Liver (tissue), 9 donors: ENCODE measurements around the gene CDC42EP1. TPM values are rescaled to one million over a fixed set of nuclear protein-coding genes. Genes with fewer than 3 reads are reported as not detected.

Experiments
- DNase-seq: peaks from one replicate; pipeline ENCODE4 v3.0.0-alpha.2; 2017; ENCODE audit warnings: low spot score
- H3K27ac ChIP-seq, 2 donors: one replicate each; pipeline ENCODE4 v1.7.0; 2013; ENCODE audit warnings: inconsistent platforms in 2 of 2, low read length in 2 of 2, control low read depth in 1 of 2, low read depth in 1 of 2, mild to moderate bottlenecking in 1 of 2
- H3K27me3 ChIP-seq, 4 donors: one replicate each; pipeline versions ENCODE4 v1.6.1 to v1.7.0; 2013; ENCODE audit warnings: low read length in 3 of 4, inconsistent platforms in 1 of 4, mild to moderate bottlenecking in 1 of 4, moderate library complexity in 1 of 4; ENCODE audit not compliant: control insufficient read depth in 4 of 4, insufficient read depth in 4 of 4
- H3K36me3 ChIP-seq, 4 donors: one replicate each; pipeline versions ENCODE4 v1.6.1 to v1.7.0; 2013; ENCODE audit warnings: low read length in 3 of 4, mild to moderate bottlenecking in 3 of 4, low read depth in 1 of 4, moderate library complexity in 1 of 4; ENCODE audit not compliant: control insufficient read depth in 4 of 4, insufficient read depth in 3 of 4
- H3K4me1 ChIP-seq, 4 donors: one replicate each; pipeline versions ENCODE4 v1.6.1 to v1.7.0; 2013; ENCODE audit warnings: low read length in 3 of 4, mild to moderate bottlenecking in 3 of 4, moderate library complexity in 1 of 4; ENCODE audit not compliant: control insufficient read depth in 4 of 4, insufficient read depth in 4 of 4
- H3K4me3 ChIP-seq, 3 donors: one replicate each; pipeline versions ENCODE4 v1.6.1 to v1.7.0; 2013; ENCODE audit warnings: low read length in 3 of 3, control low read depth in 1 of 3, low read depth in 1 of 3, mild to moderate bottlenecking in 1 of 3
- H3K9ac ChIP-seq, 2 donors: one replicate each; pipeline ENCODE4 v1.7.0; 2013; ENCODE audit warnings: low read length in 2 of 2, mild to moderate bottlenecking in 2 of 2, moderate library complexity in 2 of 2, control low read depth in 1 of 2, low read depth in 1 of 2
- H3K9me3 ChIP-seq, 4 donors: one replicate each; pipeline versions ENCODE4 v1.6.1 to v1.7.0; 2013; ENCODE audit warnings: low read length in 3 of 4; ENCODE audit not compliant: control insufficient read depth in 4 of 4
- EGR1 ChIP-seq, 2 donors: IDR thresholded peaks; 2 replicates each; pipeline ENCODE4 v1.6.1; 2016 to 2018; ENCODE audit warnings: antibody characterized with exemption in 2 of 2, low read depth in 2 of 2
- FOXA1 ChIP-seq: IDR thresholded peaks from 2 replicates; pipeline ENCODE4 v1.6.1; 2016; ENCODE audit warnings: antibody characterized with exemption
- FOXA2 ChIP-seq: IDR thresholded peaks from 2 replicates; pipeline ENCODE4 v1.6.1; 2016; ENCODE audit warnings: antibody characterized with exemption
- GABPA ChIP-seq, 2 donors: IDR thresholded peaks in 1 of 2; conservative IDR thresholded peaks in 1 of 2; 2 replicates each; pipeline ENCODE4 v1.6.1; 2016; ENCODE audit warnings: antibody characterized with exemption in 2 of 2, mild to moderate bottlenecking in 1 of 2, moderate library complexity in 1 of 2
- HNF4A ChIP-seq, 2 donors: conservative IDR thresholded peaks; 2 replicates each; pipeline ENCODE4 v1.6.1; 2016; ENCODE audit warnings: antibody characterized with exemption in 2 of 2, mild to moderate bottlenecking in 2 of 2
- HNF4G ChIP-seq: IDR thresholded peaks from 2 replicates; pipeline ENCODE4 v1.6.1; 2016; ENCODE audit warnings: antibody characterized with exemption
- JUND ChIP-seq, 2 donors: IDR thresholded peaks; 2 replicates each; pipeline ENCODE4 v1.6.1; 2016; ENCODE audit warnings: antibody characterized with exemption in 2 of 2
- NR2F2 ChIP-seq: IDR thresholded peaks from 2 replicates; pipeline ENCODE4 v1.6.1; 2016; ENCODE audit warnings: antibody characterized with exemption
- RAD21 ChIP-seq, 2 donors: IDR thresholded peaks; 2 replicates each; pipeline ENCODE4 v1.6.1; 2016; ENCODE audit warnings: antibody characterized with exemption in 2 of 2, mild to moderate bottlenecking in 2 of 2
- RXRA ChIP-seq, 2 donors: IDR thresholded peaks; 2 replicates each; pipeline ENCODE4 v1.6.1; 2017 to 2018; ENCODE audit warnings: antibody characterized with exemption in 2 of 2, mild to moderate bottlenecking in 1 of 2
- SP1 ChIP-seq: IDR thresholded peaks from 2 replicates; pipeline ENCODE4 v1.6.1; 2018; ENCODE audit warnings: antibody characterized with exemption, mild to moderate bottlenecking
- TAF1 ChIP-seq: conservative IDR thresholded peaks from 2 replicates; pipeline ENCODE4 v1.6.1; 2016; ENCODE audit warnings: antibody characterized with exemption, mild to moderate bottlenecking
- YY1 ChIP-seq: IDR thresholded peaks from 2 replicates; pipeline ENCODE4 v1.6.1; 2016; ENCODE audit warnings: antibody characterized with exemption, mild to moderate bottlenecking
- ZBTB33 ChIP-seq: IDR thresholded peaks from 2 replicates; pipeline ENCODE4 v1.6.1; 2016; ENCODE audit warnings: antibody characterized with exemption
- WGBS: extraction: QIAGEN DNeasy Blood & Tissue Kit; methylation state at CpG from one replicate; pipeline ENCODE4 v1.1.7; 2013; 5-methylcytosine and 5-hydroxymethylcytosine counted together
- polyA plus RNA-seq, 2 donors: library from polyadenylated mRNA; stranded (reverse) in 1 of 2; unstranded in 1 of 2; fragments of 200-250 nt in 1 of 2; fragments of >200 nt in 1 of 2; fragmentation: Nextera tagmentation in 1 of 2; extraction: Ambion mirVana in 1 of 2; gene quantifications; one replicate each; pipeline versions ENCODE4 v1.2.1 to v1.2.3, GENCODE V29; 2013 to 2015
- total RNA-seq, 2 donors: library from RNA; depleted of rRNA; stranded (reverse); fragments of >200 nt; gene quantifications; one replicate each; pipeline ENCODE4 v1.2.3, GENCODE V29; 2014
- TF ChIP-seq, protein P1 (sequence below): IDR thresholded peaks from 2 replicates; pipeline ENCODE4 v1.6.1; 2016; ENCODE audit warnings: antibody characterized with exemption
- TF ChIP-seq, protein P2 (sequence below): IDR thresholded peaks from 2 replicates; pipeline ENCODE4 v1.6.1; 2016; ENCODE audit warnings: antibody characterized with exemption
- donor health status: healthy.
- donor health status: healthy.
- donor health status: healthy.
- donor health status: healthy.
- donor health status: healthy.

Gene CDC42EP1
- total and polyA plus RNA-seq, 4 donors, result 10.2 to 66.6 (median 31.2) TPM

- Histone ChIP-seq H3K9me3 (no peaks in the 10 kb centered on the region), H3K27ac (peak overlapping the region; percentile 84 to 91), H3K9ac (peak overlapping the region in 1 of 2 donors; percentile 32), H3K4me1 (peaks cover 21 to 76% (median 55%) of the 10 kb centered on the region in 4 donors), H3K36me3 (peaks cover 3 to 14% (median 7%) of the 10 kb centered on the region in 4 donors), H3K4me3 (no peak overlapping the region), H3K27me3 (no peaks in the 10 kb centered on the region)
- TF ChIP-seq ZBTB33, result peak; percentile 32
- TF ChIP-seq JUND (IDR thresholded peaks at IDR 0.05), result peak in 1 of 2 donors; percentile 76
- peak; percentile 70 to 75 for TF ChIP-seq HNF4A (conservative IDR thresholded peaks at IDR 0.05)
- TF ChIP-seq NR2F2, result peak; percentile 100
- peak; percentile 37 for TF ChIP-seq HNF4G
- TF ChIP-seq FOXA2, result no peak
- no peak for TF ChIP-seq EGR1 (IDR thresholded peaks at IDR 0.05; ENCODE audit: low read depth in 2 of 2)
- peak in 1 of 2 donors; percentile 40 for TF ChIP-seq RAD21 (IDR thresholded peaks at IDR 0.05)
- TF ChIP-seq, protein P1, sequence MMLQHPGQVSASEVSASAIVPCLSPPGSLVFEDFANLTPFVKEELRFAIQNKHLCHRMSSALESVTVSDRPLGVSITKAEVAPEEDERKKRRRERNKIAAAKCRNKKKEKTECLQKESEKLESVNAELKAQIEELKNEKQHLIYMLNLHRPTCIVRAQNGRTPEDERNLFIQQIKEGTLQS, result no peak
- TF ChIP-seq GABPA (IDR thresholded peaks at IDR 0.05 in 1 of 2, conservative IDR thresholded peaks at IDR 0.05 in 1 of 2), result peak in 1 of 2 donors; percentile 16
- peak; percentile 65 for TF ChIP-seq SP1
- peak; percentile 97 to 98 for TF ChIP-seq RXRA (IDR thresholded peaks at IDR 0.05)
- TF ChIP-seq, protein P2, sequence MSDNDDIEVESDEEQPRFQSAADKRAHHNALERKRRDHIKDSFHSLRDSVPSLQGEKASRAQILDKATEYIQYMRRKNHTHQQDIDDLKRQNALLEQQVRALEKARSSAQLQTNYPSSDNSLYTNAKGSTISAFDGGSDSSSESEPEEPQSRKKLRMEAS, result peak; percentile 60
- peak; percentile 68 for DNase-seq
- WGBS, result 27% methylated on average over 9 of the region's 9 CpGs
Observed at GRCh38 chr22:37569921-37570660, 9.8 kb downstream of the CDC42EP1 start.

GRCh38 chr22:37570661-37570976, 10.3 kb downstream of the CDC42EP1 start:
- H3K4me1 ChIP-seq, result peaks cover 19 to 74% (median 52%) of the 10 kb centered on the region in 4 donors
- H3K4me3 ChIP-seq, result no peak overlapping the region
- H3K36me3 ChIP-seq, result peaks cover 3 to 14% (median 7%) of the 10 kb centered on the region in 4 donors
- TF ChIP-seq NR2F2 (peak; percentile 28), HNF4G (peak; percentile 17), TAF1 (no peak), YY1 (no peak), FOXA2 (no peak)
- H3K9me3 ChIP-seq, result no peaks in the 10 kb centered on the region
- DNase-seq, result no peak
- 62% methylated on average over 4 of the region's 4 CpGs for WGBS
- no peak overlapping the region for H3K9ac ChIP-seq
- no peaks in the 10 kb centered on the region for H3K27me3 ChIP-seq
- peak overlapping the region; percentile 84 to 91 for H3K27ac ChIP-seq

GRCh38 chr22:37571258-37571991, 11.1 kb downstream of the CDC42EP1 start:
- H3K27ac ChIP-seq, result no peak overlapping the region
- H3K9me3 ChIP-seq, result no peaks in the 10 kb centered on the region

More at GRCh38 chr22:37571258-37571991, 11.1 kb downstream of the CDC42EP1 start:
- peaks cover 11 to 66% (median 44%) of the 10 kb centered on the region in 4 donors for H3K4me1 ChIP-seq
- no peak overlapping the region for H3K9ac ChIP-seq
- no peak overlapping the region for H3K4me3 ChIP-seq
- 83% methylated on average over 16 of the region's 16 CpGs for WGBS
- peaks cover 3 to 9% (median 5%) of the 10 kb centered on the region in 4 donors for H3K36me3 ChIP-seq
- TF ChIP-seq FOXA2 (no peak), YY1 (no peak), RXRA (IDR thresholded peaks at IDR 0.05) (no peak), EGR1 (IDR thresholded peaks at IDR 0.05; ENCODE audit: low read depth in 2 of 2) (no peak), GABPA (IDR thresholded peaks at IDR 0.05 in 1 of 2, conservative IDR thresholded peaks at IDR 0.05 in 1 of 2) (no peak), HNF4G (no peak), JUND (IDR thresholded peaks at IDR 0.05) (no peak), FOXA1 (no peak)
- no peaks in the 10 kb centered on the region for H3K27me3 ChIP-seq
- no peak for DNase-seq
